Fibroblast of pulmonary artery (primary cell): ENCODE measurements around the gene SIL1.

Experiments used
- DNase-seq: peaks from one replicate; pipeline ENCODE4 v3.0.0-alpha.2; 2010; ENCODE audit warnings: low read depth
- H3K4me3 ChIP-seq: replicated peaks from 2 replicates; pipeline ENCODE4 v1.5.1; 2011; ENCODE audit warnings: low read depth, mild to moderate bottlenecking, control low read depth, low read length, moderate library complexity
- CTCF ChIP-seq: IDR thresholded peaks from 2 replicates; pipeline ENCODE4 v1.5.1; 2011; ENCODE audit warnings: mild to moderate bottlenecking, control low read depth, low read length, inconsistent platforms; ENCODE audit errors: missing control alignments

Gene SIL1

GRCh38 chr5:138953387-138954256 is 244.5 kb downstream of the SIL1 start:
- no peak overlapping the region for H3K4me3 ChIP-seq
- DNase-seq = peak; percentile 75
- TF ChIP-seq CTCF = no peak

- no peak overlapping the region for H3K4me3 ChIP-seq
- DNase-seq = no peak
- no peak for TF ChIP-seq CTCF
Observed at GRCh38 chr5:138952962-138953361, 245.2 kb downstream of the SIL1 start.

- H3K4me3 ChIP-seq = no peak overlapping the region
- no peak for TF ChIP-seq CTCF
- no peak for DNase-seq
Observed at GRCh38 chr5:138951986-138952735, 246.0 kb downstream of the SIL1 start.

GRCh38 chr5:138951091-138951985 is 246.8 kb downstream of the SIL1 start:
- no peak for DNase-seq
- no peak overlapping the region for H3K4me3 ChIP-seq
- TF ChIP-seq CTCF = no peak

- no peak overlapping the region for H3K4me3 ChIP-seq
- TF ChIP-seq CTCF = no peak
- DNase-seq = no peak
Observed at GRCh38 chr5:138950421-138951031, 247.6 kb downstream of the SIL1 start.

GRCh38 chr5:138949988-138950387 is 248.2 kb downstream of the SIL1 start:
- no peak for TF ChIP-seq CTCF
- H3K4me3 ChIP-seq = no peak overlapping the region
- DNase-seq = no peak
